H1 (cell line): ENCODE results near the gene RIIAD1. TPM values are rescaled to one million over a fixed set of nuclear protein-coding genes. Genes with fewer than 3 reads are reported as not detected.

Experiments used
- CTCF ChIA-PET: fragments of 300-600 bp; sonication (Branson Sonifier 250); formaldehyde crosslinking; loops from one replicate; lab custom pipeline; 2021; ENCODE audit not compliant: partially characterized antibody; lab: Charles Lee
- POLR2A ChIA-PET: fragments of 300-600 bp; sonication (Branson Sonifier 250); formaldehyde crosslinking; loops from one replicate; lab custom pipeline; 2021; ENCODE audit warnings: inconsistent platforms; ENCODE audit not compliant: partially characterized antibody; lab: Charles Lee
- DNase-seq, 2 experiments: peaks; one replicate each; pipeline versions ENCODE4 v3.0.0 to v3.0.0-alpha.2; 2010 to 2022; ENCODE audit warnings: low spot score in 2 of 2, low read depth in 1 of 2, mixed read lengths in 1 of 2
- FAIRE-seq: peaks from 2 replicates; lab custom pipeline; 2011; peaks lifted over from hg19 to GRCh38; lab: Jason Lieb, UNC
- H2AFZ ChIP-seq: 2 replicates; pipeline ENCODE4 v1.8.1; 2012; ENCODE audit warnings: low read length, inconsistent platforms
- H2AK5ac ChIP-seq: 2 replicates; pipeline ENCODE4 v1.6.1; 2013; ENCODE audit warnings: low read depth, low read length
- H2BK120ac ChIP-seq: replicated peaks from 2 replicates; pipeline ENCODE3; 2013; ENCODE audit warnings: low read depth, low read length, inconsistent platforms
- H2BK12ac ChIP-seq: 2 replicates; pipeline ENCODE4 v1.6.1; 2013; ENCODE audit warnings: low read depth, low read length
- H2BK15ac ChIP-seq: 2 replicates; pipeline ENCODE4 v1.6.1; 2013; ENCODE audit warnings: low read length
- H2BK20ac ChIP-seq: 2 replicates; pipeline ENCODE4 v1.6.1; 2013; ENCODE audit warnings: low read length
- H2BK5ac ChIP-seq: 2 replicates; pipeline ENCODE4 v1.6.1; 2013; ENCODE audit warnings: low read depth, low read length
- H3K14ac ChIP-seq: 2 replicates; pipeline ENCODE4 v1.6.1; 2013; ENCODE audit warnings: inconsistent platforms; ENCODE audit not compliant: insufficient read length
- H3K18ac ChIP-seq: 2 replicates; pipeline ENCODE4 v1.6.1; 2013; ENCODE audit warnings: low read length; ENCODE audit errors: extremely low read depth
- H3K23ac ChIP-seq: 2 replicates; pipeline ENCODE4 v1.6.1; 2013; ENCODE audit warnings: inconsistent platforms; ENCODE audit not compliant: insufficient read length
- H3K23me2 ChIP-seq: 2 replicates; pipeline ENCODE4 v1.6.1; 2013; ENCODE audit warnings: low read depth, low read length
- H3K27ac ChIP-seq: 2 replicates; pipeline ENCODE4 v1.6.1; 2011; ENCODE audit warnings: low read depth, low read length, inconsistent platforms
- H3K27me3 ChIP-seq, 4 experiments: replicated peaks in 1 of 4; 1 replicate in 1 of 4; 2 replicates in 3 of 4; pipeline versions ENCODE4 v1.6.1 to v1.8.1; 2011 to 2013; ENCODE audit warnings: low read length in 3 of 4, mild to moderate bottlenecking in 3 of 4, inconsistent platforms in 2 of 4, mixed read lengths in 2 of 4, moderate library complexity in 1 of 4; ENCODE audit not compliant: control insufficient read depth in 3 of 4, insufficient read depth in 3 of 4; ENCODE audit errors: extremely low read depth in 1 of 4
- H3K36me3 ChIP-seq, 4 experiments: 2 replicates each; pipeline versions ENCODE4 v1.6.1 to v1.8.1; 2011 to 2013; ENCODE audit warnings: mild to moderate bottlenecking in 4 of 4, low read length in 3 of 4, moderate library complexity in 2 of 4, control low read depth in 1 of 4, inconsistent platforms in 1 of 4; ENCODE audit not compliant: insufficient read depth in 4 of 4, control insufficient read depth in 2 of 4
- H3K4ac ChIP-seq: replicated peaks from 2 replicates; pipeline ENCODE3; 2013; ENCODE audit warnings: low read length, low read depth, mixed read lengths, inconsistent platforms; ENCODE audit not compliant: insufficient read length
- H3K4me1 ChIP-seq, 4 experiments: replicated peaks in 1 of 4; 1 replicate in 1 of 4; 2 replicates in 3 of 4; pipeline versions ENCODE4 v1.6.1 to v1.8.1; 2011 to 2013; ENCODE audit warnings: low read length in 3 of 4, inconsistent platforms in 2 of 4, mixed read lengths in 1 of 4; ENCODE audit not compliant: insufficient read depth in 4 of 4, control insufficient read depth in 3 of 4
- H3K4me2 ChIP-seq, 2 experiments: 2 replicates each; pipeline versions ENCODE4 v1.6.1 to v1.8.1; 2011 to 2013; ENCODE audit warnings: low read depth in 2 of 2, low read length in 2 of 2, control low read depth in 1 of 2, inconsistent platforms in 1 of 2, mild to moderate bottlenecking in 1 of 2; ENCODE audit not compliant: insufficient read depth in 1 of 2
- H3K4me3 ChIP-seq, 4 experiments: fragments of 200-600, 300-600 bp in 1 of 4; sonication (generic), shearing (Covaris generic), sonication (Bioruptor Twin) in 1 of 4; 2 replicates each; pipeline versions ENCODE4 v1.5.1 to v1.8.1; 2011 to 2016; ENCODE audit warnings: low read length in 4 of 4, low read depth in 3 of 4, control low read depth in 2 of 4, inconsistent platforms in 2 of 4, mild to moderate bottlenecking in 2 of 4, mixed read lengths in 1 of 4, moderate library complexity in 1 of 4; ENCODE audit not compliant: insufficient read depth in 2 of 4; ENCODE audit errors: extremely low read depth in 1 of 4
- H3K56ac ChIP-seq: replicated peaks from 2 replicates; pipeline ENCODE3; 2013; ENCODE audit warnings: low read depth, mild to moderate bottlenecking, mixed read lengths, low read length, inconsistent platforms; ENCODE audit not compliant: insufficient read length
- H3K79me1 ChIP-seq: 2 replicates; pipeline ENCODE4 v1.6.1; 2013; ENCODE audit warnings: low read depth, low read length, control low read depth
- H3K79me2 ChIP-seq, 2 experiments: 2 replicates each; pipeline versions ENCODE4 v1.6.1 to v1.8.1; 2012 to 2013; ENCODE audit warnings: low read length in 2 of 2, mild to moderate bottlenecking in 2 of 2, inconsistent platforms in 1 of 2; ENCODE audit not compliant: insufficient read depth in 2 of 2, control insufficient read depth in 1 of 2
- H3K9ac ChIP-seq, 4 experiments: replicated peaks in 1 of 4; 1 replicate in 1 of 4; 2 replicates in 3 of 4; pipeline versions ENCODE4 v1.6.1 to v1.8.1; 2011 to 2013; ENCODE audit warnings: low read depth in 3 of 4, low read length in 3 of 4, control low read depth in 2 of 4, mild to moderate bottlenecking in 2 of 4, moderate library complexity in 2 of 4, inconsistent platforms in 1 of 4; ENCODE audit errors: extremely low read depth in 1 of 4
- H3K9me3 ChIP-seq, 2 experiments: 2 replicates each; pipeline versions ENCODE4 v1.6.1 to v1.8.1; 2012 to 2013; ENCODE audit warnings: mild to moderate bottlenecking in 2 of 2, moderate library complexity in 2 of 2, control low read depth in 1 of 2, inconsistent platforms in 1 of 2, low read depth in 1 of 2, low read length in 1 of 2, mixed read lengths in 1 of 2; ENCODE audit not compliant: insufficient read depth in 2 of 2
- H4K20me1 ChIP-seq, 2 experiments: replicated peaks in 1 of 2; 2 replicates each; pipeline versions ENCODE3 to v1.8.1; 2011 to 2013; ENCODE audit warnings: inconsistent platforms in 2 of 2, low read length in 2 of 2, mild to moderate bottlenecking in 1 of 2; ENCODE audit not compliant: insufficient read depth in 2 of 2, control insufficient read depth in 1 of 2
- H4K5ac ChIP-seq: 2 replicates; pipeline ENCODE4 v1.6.1; 2013; ENCODE audit warnings: low read length, low read depth, mixed read lengths, inconsistent platforms; ENCODE audit not compliant: insufficient read length
- H4K8ac ChIP-seq: 2 replicates; pipeline ENCODE4 v1.8.0; 2013; ENCODE audit warnings: mild to moderate bottlenecking, moderate library complexity, low read length, inconsistent platforms; ENCODE audit not compliant: insufficient read depth; ENCODE audit errors: extremely low read depth
- H4K91ac ChIP-seq: replicated peaks from 2 replicates; pipeline ENCODE3; 2013; ENCODE audit warnings: low read length, mixed read lengths, inconsistent platforms; ENCODE audit not compliant: insufficient read length
- CTCF ChIP-seq, 3 experiments: IDR thresholded peaks; 1 replicate in 2 of 3; 2 replicates in 1 of 3; pipeline versions ENCODE4 v1.5.1 to v1.6.1; 2011; ENCODE audit warnings: low read length in 3 of 3, mild to moderate bottlenecking in 3 of 3, inconsistent platforms in 2 of 3, low read depth in 1 of 3, moderate library complexity in 1 of 3; ENCODE audit not compliant: insufficient read depth in 1 of 3; ENCODE audit errors: control extremely low read depth in 1 of 3
- RXRA ChIP-seq: IDR thresholded peaks from 2 replicates; pipeline ENCODE4 v1.6.1; 2011; ENCODE audit warnings: low read depth, mild to moderate bottlenecking, low read length, moderate library complexity; ENCODE audit not compliant: insufficient read depth
- SP1 ChIP-seq: IDR thresholded peaks from 2 replicates; pipeline ENCODE4 v1.6.1; 2011; ENCODE audit warnings: low read depth, low read length
- WGBS, 2 experiments: shearing (Covaris generic) in 1 of 2; methylation state at CpG; one replicate each; pipeline versions ENCODE4 v1.1.6 to v1.1.7; 2013 to 2015; ENCODE audit warnings: low lambda C conversion rate in 2 of 2, mixed read lengths in 2 of 2, inconsistent platforms in 1 of 2, low coverage in 1 of 2, missing lambda C conversion rate in 1 of 2; ENCODE audit not compliant: insufficient replicate concordance in 2 of 2, insufficient coverage in 1 of 2, insufficient read length in 1 of 2; ENCODE audit errors: extremely low coverage in 1 of 2, missing lambda C conversion rate in 1 of 2; 5-methylcytosine and 5-hydroxymethylcytosine counted together
- polyA plus RNA-seq, 7 experiments: library from polyadenylated mRNA; depleted of rRNA in 3 of 7; stranded (reverse) in 5 of 7; unstranded in 2 of 7; fragments of >200 nt in 5 of 7; fragments of 200-250 nt in 2 of 7; gene quantifications; 1 replicate in 5 of 7; 2 replicates in 1 of 7; 4 replicates in 1 of 7; pipeline versions ENCODE4 v1.2.1 to v1.2.3, GENCODE V29; 2011 to 2013; ENCODE audit warnings: missing spikeins in 2 of 7, mixed read lengths in 2 of 7
- total RNA-seq: library from RNA; stranded (reverse); fragmentation: NEBNext Ultra II Directional; extraction: Animal tissue kit (Norgen Biotek cat#: 25700); gene quantifications from 2 replicates; pipeline ENCODE4 v1.2.1, GENCODE V29; 2021

RIIAD1 gene
- total and polyA plus RNA-seq, 2 of the 8 experiments (the other 6 are each of a cell fraction or from before 2014, with no cell fraction given) = not detected

GRCh38 chr1:151723726-151724370, 2.5 kb downstream of the RIIAD1 start:
- ChIA-PET POLR2A (interaction anchor here (0.6 to 1.0 kb wide), 3 partner anchors 104 to 211 kb away, joined by 3 read pairs; no protein-coding TSS in a partner anchor), CTCF (interaction anchor here (0.6 to 4.4 kb wide), 9 partner anchors 8 to 157 kb away, joined by 3 to 23 read pairs (median 3); partner anchors contain the start of gene C2CD4D)
- no peak overlapping the region for H2BK5ac ChIP-seq
- H4K5ac ChIP-seq = no peak overlapping the region
- no peak overlapping the region for H2AK5ac ChIP-seq
- H3K4me1 ChIP-seq = peaks cover 0 to 12% (median 7%) of the 10 kb centered on the region in 4 experiments; a peak in 6 of 7 replicates
- no peak overlapping the region for H3K23ac ChIP-seq
- no peaks in the 10 kb centered on the region for H3K79me2 ChIP-seq
- H4K8ac ChIP-seq = no peak overlapping the region
- no peak for FAIRE-seq
- H2BK12ac ChIP-seq = no peak overlapping the region; the same call in 1 of the 2 replicates
- no peaks in the 10 kb centered on the region for H3K36me3 ChIP-seq
- H3K9me3 ChIP-seq = no peaks in the 10 kb centered on the region
- H4K20me1 ChIP-seq = peaks cover 0 to 1% of the 10 kb centered on the region in 2 experiments
- 65% methylated on average over 3 of the region's 3 CpGs; no CpG with 5 or more reads in 1 of the 2 experiments for WGBS, 2 experiments
- H3K27me3 ChIP-seq = peaks cover 6 to 21% (median 17%) of the 10 kb centered on the region in 4 experiments
- DNase-seq = no peak
- H3K18ac ChIP-seq = no peak overlapping the region
- no peak overlapping the region for H3K4me3 ChIP-seq
- H2BK15ac ChIP-seq = no peak overlapping the region
- H3K4ac ChIP-seq = no peak overlapping the region
- TF ChIP-seq RXRA (no peak), CTCF (IDR thresholded peaks at IDR 0.05; ENCODE audit: control extremely low read depth in 1 of 3, insufficient read depth in 1 of 3, low read depth in 1 of 3, low read length in 3 of 3) (no peak), SP1 (0 out of 2 replicates have a peak, but pooled peaks have one; percentile 48)
- H2AFZ ChIP-seq = 0 out of 2 replicates have a peak overlapping the region, but pooled peaks have one; percentile 10
- peak overlapping the region; percentile 87; the same call in 1 of the 2 replicates for H2BK20ac ChIP-seq
- H2BK120ac ChIP-seq = no peak overlapping the region
- H3K27ac ChIP-seq = no peak overlapping the region
- no peak overlapping the region for H3K56ac ChIP-seq
- peak overlapping the region in 1 of 2 experiments; percentile 13; a peak in 2 of 4 replicates for H3K4me2 ChIP-seq
- no peaks in the 10 kb centered on the region for H3K79me1 ChIP-seq
- H3K23me2 ChIP-seq = peaks cover 4% of the 10 kb centered on the region; the same call in 1 of the 2 replicates
- no peak overlapping the region for H3K9ac ChIP-seq
- no peak overlapping the region for H3K14ac ChIP-seq
- H4K91ac ChIP-seq = no peak overlapping the region
